HG02642 (cell line): ENCODE data around the gene UIMC1.
"Not testable (repeated sequence)": the region's sequence is repeated elsewhere in the genome, so short reads cannot be mapped to it uniquely, and the experiment has no call there.

Experiments used
- ATAC-seq: cut with Tn5 transposase; IDR thresholded peaks from one replicate; pipeline ENCODE4 v1.9.1; 2021; ENCODE audit warnings: mild to moderate bottlenecking; ENCODE audit not compliant: unreplicated experiment, poor library complexity

Gene UIMC1

DNA sequence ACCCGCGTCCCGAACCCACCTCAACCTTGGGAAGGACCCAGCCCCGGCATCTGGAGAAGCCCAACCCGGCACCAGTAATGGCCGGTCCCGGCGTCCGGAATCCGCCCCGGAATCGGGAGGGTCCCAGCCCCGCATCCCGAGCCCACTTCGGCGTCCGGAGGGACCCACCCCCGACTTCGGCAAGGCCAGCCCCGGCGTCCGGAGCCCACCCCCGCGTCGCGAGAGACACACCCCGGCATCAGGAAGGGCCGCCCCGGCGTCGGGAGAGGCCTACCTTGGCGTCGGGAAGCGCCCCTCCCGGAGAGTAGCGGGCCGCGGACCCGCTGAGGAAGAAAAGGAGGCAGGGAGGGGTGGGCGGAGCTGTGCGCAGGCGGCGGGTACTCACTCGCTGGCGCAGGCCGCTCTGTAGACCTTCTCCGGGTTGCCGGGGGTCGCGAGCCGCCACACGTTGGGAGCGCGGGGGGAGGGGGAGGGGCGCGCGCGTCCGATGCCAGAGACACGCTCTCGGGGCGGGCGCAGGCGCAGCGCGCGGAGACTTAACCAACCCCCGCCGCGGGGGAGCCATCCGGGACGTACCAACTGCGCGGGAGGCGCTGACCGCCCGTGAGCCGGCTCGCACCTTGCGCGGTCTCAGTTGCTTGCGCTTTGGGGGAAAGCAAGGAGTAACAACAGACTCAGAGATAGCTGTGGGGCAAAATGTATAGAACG, at the start of gene UIMC1:
TSS of gene UIMC1 (minus strand) at position 515 of the 708 bp plus-strand sequence. CDS start 24,164 bp downstream, outside the sequence.
- ATAC-seq: peak; percentile 82

DNA sequence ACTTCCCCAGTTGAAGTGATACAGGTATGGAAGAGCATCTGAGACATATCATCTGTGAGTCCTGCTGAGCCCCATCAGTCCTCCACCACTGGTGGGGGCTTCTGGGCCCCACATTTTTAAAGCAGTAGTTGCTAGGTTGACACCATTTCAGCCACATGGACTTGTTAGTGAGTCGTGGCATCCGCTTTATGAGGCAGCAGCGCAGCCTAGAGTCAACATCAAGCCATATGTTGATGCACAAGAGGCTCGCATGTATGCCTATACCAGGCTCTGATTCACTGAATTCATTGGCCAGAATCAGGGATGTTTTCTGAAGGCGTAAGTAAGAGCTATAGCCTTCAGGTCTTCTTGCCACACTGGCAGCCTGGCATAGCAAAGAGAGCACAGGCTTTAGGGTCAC, 42.7 kb upstream of the UIMC1 start:
- no peak for ATAC-seq

DNA sequence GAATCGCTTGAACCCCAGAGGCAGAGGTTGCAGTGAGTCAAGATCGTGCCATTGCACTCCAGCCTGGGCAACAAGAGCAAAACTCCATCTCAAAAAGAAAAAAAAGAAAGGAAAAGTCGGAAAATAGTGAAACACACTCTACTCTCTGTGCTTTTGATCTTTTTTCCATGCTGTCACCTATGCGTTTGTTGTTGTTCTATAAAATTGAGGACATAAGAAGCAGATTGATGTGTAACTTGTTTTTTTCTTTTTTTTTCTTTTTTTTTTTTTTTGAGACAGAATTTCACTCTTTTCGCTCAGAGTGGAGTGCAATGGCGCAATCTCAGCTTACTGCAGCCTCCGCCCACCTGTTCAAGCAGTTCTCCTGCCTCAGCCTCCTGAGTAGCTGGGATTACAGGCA, 42.0 kb upstream of the UIMC1 start:
- not testable (repeated sequence) for ATAC-seq

DNA sequence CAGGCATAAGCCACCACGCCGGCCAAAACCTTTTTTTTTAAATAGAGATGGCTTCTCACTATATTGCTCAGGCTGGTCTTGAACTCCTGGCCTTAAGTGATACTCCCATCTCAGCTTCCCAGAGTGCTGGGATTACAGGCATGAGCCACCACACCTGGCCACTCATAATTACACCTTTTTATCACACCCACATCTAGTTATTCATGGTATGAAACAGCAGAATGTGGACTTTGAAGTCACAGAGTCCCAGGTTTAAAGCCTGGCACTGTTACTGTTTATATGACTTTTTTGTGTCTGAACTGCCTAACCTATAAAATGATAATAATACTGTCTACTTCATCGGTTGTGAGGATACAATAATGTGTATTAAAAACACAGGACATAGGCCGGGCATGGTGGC, 39.1 kb upstream of the UIMC1 start:
- ATAC-seq: no peak

DNA sequence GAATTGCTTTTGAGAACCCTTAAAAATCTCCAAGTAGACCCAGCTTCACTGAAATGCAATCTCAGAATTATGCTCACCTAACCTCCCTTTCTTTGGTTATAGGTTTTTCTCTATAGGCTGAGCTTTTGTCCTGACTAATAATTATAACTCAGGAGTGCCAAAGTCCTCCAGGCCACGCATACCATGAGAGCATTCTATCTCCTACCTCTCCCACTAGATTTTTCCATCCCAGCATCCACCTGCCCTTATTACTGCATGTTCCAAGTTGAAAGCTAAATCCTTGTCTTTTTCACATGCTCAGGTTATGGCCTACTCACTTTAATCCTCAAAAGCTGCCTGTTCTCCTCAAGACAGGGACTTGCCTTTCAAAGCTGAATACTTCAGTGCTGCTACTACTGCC, 38.1 kb upstream of the UIMC1 start:
- no peak for ATAC-seq

DNA sequence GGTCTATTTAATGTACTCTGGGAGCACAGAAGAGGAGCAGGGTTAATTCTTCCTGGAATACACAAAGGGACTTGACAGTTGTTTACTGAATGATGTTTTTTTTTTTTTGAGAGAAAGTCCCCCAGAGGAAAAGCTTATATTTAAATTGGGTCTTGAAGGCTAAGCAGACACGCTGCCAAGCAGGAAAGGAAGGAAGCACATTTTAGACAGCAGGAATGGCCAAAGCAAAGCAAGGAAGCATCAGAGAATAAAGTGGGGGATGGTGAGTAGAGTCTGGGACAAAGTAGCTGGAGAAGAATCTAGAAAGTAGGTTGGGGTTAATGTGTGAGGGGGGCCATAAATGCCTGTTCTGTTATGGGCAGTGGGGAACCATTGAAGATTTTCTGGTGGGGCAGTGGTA, 37.4 kb upstream of the UIMC1 start:
- ATAC-seq: no peak

DNA sequence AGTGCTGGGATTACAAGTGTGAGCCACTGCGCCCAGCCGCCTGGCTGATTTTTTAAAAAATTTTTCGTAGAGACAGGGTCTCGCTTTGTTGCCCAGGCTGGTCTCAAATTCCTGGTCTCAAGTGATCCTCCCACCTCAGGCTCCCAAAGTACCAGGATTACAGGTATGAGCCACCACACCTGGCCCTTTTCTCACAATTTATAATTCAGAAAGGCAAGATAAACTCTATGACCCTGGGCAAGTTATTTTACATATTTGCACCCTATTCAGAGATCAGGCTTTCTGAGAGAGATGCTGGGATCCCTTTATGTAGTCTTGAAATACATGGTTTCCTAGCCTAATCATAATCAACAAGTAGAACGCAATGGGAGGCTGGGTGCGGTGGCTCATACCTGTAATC, 36.5 kb upstream of the UIMC1 start:
- no peak for ATAC-seq

DNA sequence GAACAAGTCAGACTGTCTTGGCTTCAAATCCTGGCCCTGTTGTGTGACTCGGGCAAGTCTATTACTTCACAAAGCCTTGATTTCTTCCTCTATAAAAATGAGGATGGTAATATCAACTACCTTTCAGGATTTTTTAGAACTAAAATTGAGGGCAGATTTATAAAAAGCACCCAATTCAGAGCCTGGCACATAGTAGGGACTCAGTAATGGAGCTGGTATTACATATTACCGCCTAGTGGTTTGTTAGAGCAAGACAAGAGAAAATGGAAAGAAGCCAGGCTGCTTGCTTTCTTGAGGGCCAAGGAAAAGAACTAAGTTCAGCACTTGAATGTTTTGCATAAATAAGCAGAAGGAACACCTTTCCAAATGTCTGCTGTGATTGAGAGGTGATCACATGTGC, 35.4 kb upstream of the UIMC1 start:
- ATAC-seq: no peak

DNA sequence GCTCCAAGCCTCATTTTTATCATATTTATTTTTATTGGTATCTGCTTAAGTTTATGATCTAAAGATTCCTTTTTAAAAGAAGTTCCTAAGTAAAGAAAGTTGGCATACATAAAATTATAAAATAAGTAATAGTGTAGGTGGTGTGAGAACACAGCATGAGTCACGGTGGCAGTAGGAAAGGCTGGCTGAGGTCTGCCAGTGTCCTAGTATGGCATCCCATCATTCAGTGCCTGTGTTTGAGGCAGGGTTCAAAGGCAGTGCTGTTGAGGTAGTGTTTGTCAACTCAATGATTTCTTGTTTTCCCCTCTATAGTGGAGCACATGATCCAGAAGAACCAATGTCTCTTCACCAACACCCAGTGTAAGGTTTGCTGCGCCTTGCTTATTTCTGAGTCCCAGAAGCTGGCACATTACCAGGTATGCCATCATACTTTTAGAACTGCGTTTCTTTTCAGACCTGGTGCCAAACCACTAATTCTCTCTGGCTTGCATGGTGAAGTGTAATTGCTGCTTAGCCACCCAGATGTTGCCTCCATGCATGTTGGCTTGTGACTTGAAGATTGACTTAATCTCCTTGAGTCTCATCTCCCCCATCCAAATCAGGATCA, 34.3 kb upstream of the UIMC1 start:
- ATAC-seq: no peak

DNA sequence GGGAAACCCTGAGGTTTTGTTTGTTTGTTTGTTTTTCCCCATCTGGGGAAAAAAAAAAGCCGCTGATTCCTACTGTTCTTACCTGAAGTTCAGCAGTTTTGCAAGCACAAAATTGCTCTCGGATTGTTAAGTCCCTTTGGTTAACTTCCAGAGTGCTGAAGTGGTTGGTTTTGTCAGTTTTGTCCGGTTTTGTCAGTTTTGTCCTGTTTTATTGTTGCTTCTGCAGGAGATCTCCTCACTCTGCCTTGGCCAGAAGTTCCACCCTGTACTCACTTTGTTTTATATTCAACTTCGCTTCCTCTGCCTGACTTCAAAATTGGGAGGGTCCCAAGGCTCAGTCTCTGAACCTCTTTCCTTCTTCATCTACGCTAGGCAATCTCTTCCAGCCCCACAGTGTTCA, 30.3 kb upstream of the UIMC1 start:
- no peak for ATAC-seq

DNA sequence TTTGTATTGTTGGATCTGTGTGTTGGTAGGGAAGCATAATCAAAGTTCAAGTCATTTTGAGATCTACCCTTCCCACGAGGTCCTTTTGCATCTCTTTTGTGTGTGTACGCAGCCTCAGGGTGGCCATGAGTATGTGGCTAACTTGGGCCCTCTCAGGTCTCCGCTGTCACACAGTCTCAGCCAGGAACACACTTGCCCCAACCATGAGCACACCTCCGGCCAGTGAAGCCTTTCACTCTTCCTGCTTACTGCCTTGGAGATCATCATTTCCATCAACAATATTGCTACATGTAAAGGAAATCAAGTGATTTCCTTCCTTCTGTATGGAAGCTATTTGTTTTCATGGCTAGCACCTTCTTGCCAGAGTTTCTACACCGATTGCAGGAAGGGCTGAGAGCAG, 29.9 kb upstream of the UIMC1 start:
- ATAC-seq: no peak

DNA sequence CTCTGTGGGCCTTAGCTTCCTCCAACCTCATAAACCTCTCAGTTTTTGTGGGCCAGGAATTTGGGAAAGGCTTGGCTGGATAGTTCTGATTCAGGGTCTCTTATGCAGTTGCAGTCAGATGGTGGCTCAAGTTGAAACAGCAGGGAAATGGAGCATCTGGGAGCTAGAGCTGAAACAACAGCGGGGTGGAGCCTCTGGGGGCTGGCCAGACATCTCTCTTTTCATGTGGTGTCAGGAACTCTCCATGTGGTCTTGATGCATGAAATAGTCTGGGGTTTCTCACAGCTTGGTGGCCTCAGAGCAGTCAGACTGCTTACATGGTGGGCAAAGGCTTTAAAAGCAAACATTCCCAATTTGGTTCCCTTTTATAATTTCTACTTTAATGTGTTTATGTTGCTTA, 29.4 kb upstream of the UIMC1 start:
- ATAC-seq: no peak

DNA sequence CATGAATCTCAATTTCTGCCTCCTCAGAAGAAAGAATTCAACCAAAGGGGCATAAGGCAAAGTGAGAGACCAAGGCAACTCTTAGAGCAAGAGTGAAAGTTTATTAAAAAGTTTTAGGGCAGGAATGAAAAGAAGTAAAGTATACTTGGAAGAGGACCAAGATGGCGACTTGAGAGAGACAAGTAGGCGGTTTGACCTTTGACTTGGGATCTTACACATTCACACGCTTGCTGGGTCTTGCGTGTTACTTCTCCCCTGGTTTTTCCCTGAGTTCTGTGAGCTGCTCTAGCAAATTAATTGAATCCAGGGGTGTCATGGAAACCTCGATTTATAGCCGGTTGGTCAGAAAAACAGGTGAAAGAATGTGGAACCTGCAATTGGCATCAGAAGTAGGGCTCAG, 22.9 kb upstream of the UIMC1 start:
- no peak for ATAC-seq

DNA sequence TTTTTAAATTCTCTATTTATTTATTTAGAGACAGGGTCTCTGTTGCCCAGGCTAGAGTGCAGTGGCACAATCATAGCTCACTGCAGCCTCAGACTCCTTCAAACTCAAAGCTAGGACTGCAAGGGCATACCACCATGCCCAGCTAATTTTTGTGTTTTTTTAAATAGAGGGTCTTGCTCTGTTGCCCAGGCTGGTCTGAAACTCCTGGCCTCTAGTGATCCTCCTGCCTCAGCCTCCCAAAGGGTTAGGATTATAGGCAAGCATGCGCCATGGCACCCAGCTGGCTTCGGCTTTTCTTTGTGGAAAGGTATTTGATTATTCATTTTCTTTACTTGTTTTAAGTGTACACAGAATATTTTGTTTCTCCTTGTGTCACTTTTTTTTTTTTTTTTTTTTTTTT, 21.1 kb upstream of the UIMC1 start:
- no peak for ATAC-seq

DNA sequence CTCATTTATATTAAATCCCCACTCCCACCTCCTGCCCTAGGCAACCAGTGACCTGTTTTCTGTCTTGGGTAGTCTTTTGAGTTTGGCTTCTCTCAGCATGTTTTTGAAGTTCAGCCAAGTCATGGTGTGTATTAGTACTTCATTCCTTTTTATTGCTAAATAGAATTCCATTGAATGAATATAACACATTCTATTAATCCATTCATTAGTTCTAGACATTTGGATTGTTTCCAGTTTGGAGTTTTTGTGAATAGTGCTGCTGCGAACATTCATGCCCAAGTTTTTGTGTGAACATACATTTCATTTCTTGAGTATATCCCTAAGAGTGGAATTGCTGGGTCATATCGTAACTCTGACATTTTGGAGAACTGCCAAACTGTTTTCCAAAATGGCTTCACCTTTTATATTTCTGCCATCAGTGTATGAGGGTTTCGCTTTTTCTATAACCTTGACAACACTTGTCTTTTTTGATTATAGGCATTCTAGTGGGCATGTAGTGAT, 18.6 kb upstream of the UIMC1 start:
- ATAC-seq: no peak

DNA sequence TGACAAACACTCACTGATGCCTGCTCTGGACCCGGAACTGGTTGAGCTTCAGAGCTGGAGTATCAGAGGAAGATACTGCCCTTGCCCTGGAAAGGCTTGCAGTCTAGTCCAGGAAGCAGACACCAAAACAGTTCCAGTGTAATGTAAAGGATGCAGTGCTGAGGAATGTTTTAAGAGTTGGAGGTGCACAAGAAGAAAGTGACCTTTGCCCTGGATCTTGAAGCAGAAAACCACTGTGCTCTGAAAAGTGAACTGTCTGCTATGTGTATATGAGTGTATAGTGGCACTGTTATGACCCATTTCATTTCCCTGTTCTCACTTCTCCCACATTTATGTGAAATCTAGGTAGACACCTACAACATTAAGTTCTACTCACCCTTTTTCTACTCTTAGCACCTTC, 18.0 kb upstream of the UIMC1 start:
- no peak for ATAC-seq

DNA sequence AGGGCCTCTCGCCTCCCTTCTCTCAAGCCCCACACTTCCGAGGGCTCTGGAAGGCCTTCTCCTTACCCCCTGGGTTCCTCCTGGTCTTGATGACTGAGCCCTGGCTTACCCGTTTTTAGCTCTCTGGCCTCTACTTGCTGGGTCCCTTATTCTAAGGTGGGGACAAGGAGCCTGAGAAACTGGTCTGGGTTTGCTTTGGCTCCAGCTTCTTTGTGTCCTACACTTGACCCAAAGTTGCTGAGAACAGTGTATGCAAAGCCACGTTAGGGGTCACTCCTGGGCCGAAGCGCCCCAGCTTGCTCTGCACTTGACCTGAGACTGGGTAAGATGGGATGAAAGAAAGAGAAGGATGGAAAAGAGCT, 16.7 kb upstream of the UIMC1 start:
- ATAC-seq: no peak

DNA sequence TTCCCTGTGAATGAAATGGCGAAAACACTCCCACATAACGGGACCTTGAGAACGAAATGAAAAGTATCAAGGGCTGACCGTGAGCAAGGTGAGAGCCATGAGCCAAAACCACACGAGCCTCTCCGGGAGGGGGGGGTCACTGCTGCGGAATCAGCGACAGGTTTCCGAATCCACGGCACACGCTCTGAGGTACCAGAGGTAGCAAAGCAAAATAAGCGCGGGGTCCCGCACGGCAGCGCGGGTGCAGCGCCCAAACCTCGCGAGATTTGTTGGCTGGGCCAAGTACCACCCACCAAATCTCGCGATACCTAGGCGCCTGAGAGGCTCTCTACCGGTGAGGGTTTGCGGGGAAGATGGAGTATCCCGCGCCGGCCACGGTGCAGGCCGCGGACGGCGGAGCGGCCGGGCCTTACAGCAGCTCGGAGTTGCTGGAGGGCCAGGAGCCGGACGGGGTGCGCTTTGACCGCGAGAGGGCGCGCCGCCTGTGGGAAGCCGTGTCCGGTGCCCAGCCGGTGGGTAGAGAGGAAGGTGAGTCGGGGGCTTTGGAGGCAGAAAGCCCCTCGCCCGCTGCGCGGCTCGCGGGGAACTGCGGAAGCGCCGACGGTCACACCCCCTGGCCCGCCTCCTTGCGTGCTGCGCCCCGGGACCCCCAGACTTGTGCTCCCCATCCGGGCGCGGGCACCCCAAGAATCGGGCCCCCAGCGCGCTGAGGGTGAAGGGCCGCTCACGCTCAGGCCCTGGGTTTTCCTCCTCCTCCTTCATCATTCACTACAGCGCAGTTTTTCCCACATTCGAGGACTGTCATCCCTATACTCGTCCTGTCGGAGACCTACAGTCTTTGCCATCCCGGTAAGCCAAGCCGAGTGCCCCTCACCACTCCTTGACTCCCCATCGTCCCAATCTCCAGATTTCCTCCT, 16.1 kb upstream of the UIMC1 start, which contains the start of gene ZNF346:
TSS of gene ZNF346 (plus strand) at position 311 of the 917 bp plus-strand sequence. CDS start at position 354, 43 bp downstream.
- ATAC-seq: peak; percentile 87

DNA sequence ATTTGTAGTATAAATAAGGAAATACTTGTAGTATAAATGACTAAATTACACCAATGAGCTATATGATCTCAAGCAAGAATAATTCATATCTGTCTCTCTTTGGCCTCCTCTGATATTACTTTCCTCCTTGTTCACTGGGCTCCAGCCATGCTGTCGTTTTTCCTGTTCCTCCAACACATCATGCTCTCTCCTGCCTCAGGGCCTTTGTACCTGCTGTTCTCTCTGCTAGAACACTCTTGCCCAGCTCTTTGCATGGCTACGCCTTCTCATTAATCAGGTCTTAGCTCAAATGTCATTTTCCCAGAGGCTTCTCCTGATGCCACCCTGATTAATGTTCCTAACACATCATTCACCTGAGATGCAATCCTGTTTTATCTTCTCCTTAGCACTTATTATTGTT, 13.5 kb upstream of the UIMC1 start:
- no peak for ATAC-seq

DNA sequence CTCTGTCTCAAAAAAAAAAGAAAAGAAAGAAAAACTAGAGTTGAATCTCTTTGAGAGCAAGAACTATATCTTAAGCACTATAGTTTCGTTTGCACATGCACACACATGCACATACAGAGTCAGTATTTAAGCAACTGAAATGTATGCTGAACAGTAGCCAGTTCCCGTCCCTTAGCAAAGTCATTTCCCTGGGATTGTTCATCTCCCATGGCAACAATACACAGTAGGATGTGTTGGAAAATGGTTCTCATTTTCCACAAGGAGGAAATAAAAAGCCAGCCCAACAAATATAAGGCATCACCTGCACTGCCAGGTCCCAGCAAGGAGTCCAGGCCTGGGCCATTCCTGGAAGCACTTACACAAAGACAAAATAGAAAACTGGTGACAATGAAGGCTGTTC, 11.8 kb upstream of the UIMC1 start:
- no peak for ATAC-seq

DNA sequence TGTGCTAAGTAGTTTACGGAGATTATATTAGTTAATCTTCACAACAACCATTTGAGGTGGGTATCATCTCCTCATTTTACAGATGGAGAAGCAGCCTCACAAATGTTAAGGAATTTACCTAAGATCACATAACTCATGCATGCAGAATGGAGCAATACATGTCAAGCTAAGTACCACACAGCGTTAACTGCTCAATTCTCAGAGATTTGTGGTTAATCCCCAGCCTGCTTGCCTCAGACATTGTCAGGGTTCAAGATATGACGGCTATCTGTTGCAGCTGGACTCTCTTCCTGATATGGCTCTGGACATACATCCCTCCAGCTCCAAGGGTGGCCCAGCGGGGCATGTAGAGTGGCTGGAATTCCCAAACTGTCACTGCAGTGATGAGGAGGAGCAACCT, 8.6 kb upstream of the UIMC1 start:
- ATAC-seq: no peak
